Measurements from ENCODE around the gene ARL4A.
"Not testable (repeated sequence)": the region's sequence is repeated elsewhere in the genome, so short reads cannot be mapped to it uniquely, and the experiment has no call there.

ARL4A gene

GRCh38 chr7:12686891-12687717, at the start of gene ARL4A:
Gene ARL4A (plus strand): TSS chr7:12687633. CDS start chr7:12688255, 622 bp downstream.
- DNase-seq (ENCODE audit: low read depth in 2 of 3, low spot score in 1 of 3): peak; percentile 87 to 93 (median 89)

- no peak for DNase-seq (ENCODE audit: low read depth in 2 of 3, low spot score in 1 of 3)
Measured at GRCh38 chr7:12637819-12638592, 49.4 kb upstream of the ARL4A start.

GRCh38 chr7:12638851-12639456, 48.5 kb upstream of the ARL4A start:
- no peak for DNase-seq (ENCODE audit: low read depth in 2 of 3, low spot score in 1 of 3)

- no peak for DNase-seq (ENCODE audit: low read depth in 2 of 3, low spot score in 1 of 3)
Measured at GRCh38 chr7:12640299-12641096, 46.9 kb upstream of the ARL4A start.

GRCh38 chr7:12641196-12641595, 46.2 kb upstream of the ARL4A start:
- no peak for DNase-seq (ENCODE audit: low read depth in 2 of 3, low spot score in 1 of 3)

GRCh38 chr7:12642508-12642907, 44.9 kb upstream of the ARL4A start:
- DNase-seq (ENCODE audit: low read depth in 2 of 3, low spot score in 1 of 3): no peak

- no peak for DNase-seq (ENCODE audit: low read depth in 2 of 3, low spot score in 1 of 3)
Measured at GRCh38 chr7:12643001-12643643, 44.3 kb upstream of the ARL4A start.

- no peak for DNase-seq (ENCODE audit: low read depth in 2 of 3, low spot score in 1 of 3)
Measured at GRCh38 chr7:12643644-12644043, 43.8 kb upstream of the ARL4A start.

- DNase-seq (ENCODE audit: low read depth in 2 of 3, low spot score in 1 of 3): not testable (repeated sequence)
Measured at GRCh38 chr7:12645212-12645611, 42.2 kb upstream of the ARL4A start.

- no peak for DNase-seq (ENCODE audit: low read depth in 2 of 3, low spot score in 1 of 3)
Measured at GRCh38 chr7:12646139-12646538, 41.3 kb upstream of the ARL4A start.

GRCh38 chr7:12647364-12648219, 39.8 kb upstream of the ARL4A start:
- DNase-seq (ENCODE audit: low read depth in 2 of 3, low spot score in 1 of 3): no peak

GRCh38 chr7:12648704-12649261, 38.6 kb upstream of the ARL4A start:
- no peak for DNase-seq (ENCODE audit: low read depth in 2 of 3, low spot score in 1 of 3)

- DNase-seq (ENCODE audit: low read depth in 2 of 3, low spot score in 1 of 3): no peak
Measured at GRCh38 chr7:12649348-12649747, 38.1 kb upstream of the ARL4A start.

GRCh38 chr7:12650080-12650479, 37.4 kb upstream of the ARL4A start:
- no peak for DNase-seq (ENCODE audit: low read depth in 2 of 3, low spot score in 1 of 3)

- no peak for DNase-seq (ENCODE audit: low read depth in 2 of 3, low spot score in 1 of 3)
Measured at GRCh38 chr7:12653110-12653509, 34.3 kb upstream of the ARL4A start.

GRCh38 chr7:12653518-12653917, 33.9 kb upstream of the ARL4A start:
- no peak for DNase-seq (ENCODE audit: low read depth in 2 of 3, low spot score in 1 of 3)

- no peak for DNase-seq (ENCODE audit: low read depth in 2 of 3, low spot score in 1 of 3)
Measured at GRCh38 chr7:12655161-12655560, 32.3 kb upstream of the ARL4A start.

- not testable (repeated sequence) for DNase-seq (ENCODE audit: low read depth in 2 of 3, low spot score in 1 of 3)
Measured at GRCh38 chr7:12660423-12660822, 27.0 kb upstream of the ARL4A start.

- not testable (repeated sequence) for DNase-seq (ENCODE audit: low read depth in 2 of 3, low spot score in 1 of 3)
Measured at GRCh38 chr7:12660986-12661385, 26.4 kb upstream of the ARL4A start.
